Dermis lymphatic vessel endothelial cell (primary cell): ENCODE data around the gene KPNA6. TPM values are rescaled to one million over a fixed set of nuclear protein-coding genes. Genes with fewer than 3 reads are reported as not detected.

Experiments used
- total RNA-seq: library from RNA; depleted of rRNA; stranded (reverse); fragments of >200 nt; gene quantifications from 2 replicates; pipeline ENCODE4 v1.2.1, GENCODE V29; 2014

The KPNA6 gene
- total RNA-seq: 27.4 and 30.3 TPM in 2 replicates

DNA sequence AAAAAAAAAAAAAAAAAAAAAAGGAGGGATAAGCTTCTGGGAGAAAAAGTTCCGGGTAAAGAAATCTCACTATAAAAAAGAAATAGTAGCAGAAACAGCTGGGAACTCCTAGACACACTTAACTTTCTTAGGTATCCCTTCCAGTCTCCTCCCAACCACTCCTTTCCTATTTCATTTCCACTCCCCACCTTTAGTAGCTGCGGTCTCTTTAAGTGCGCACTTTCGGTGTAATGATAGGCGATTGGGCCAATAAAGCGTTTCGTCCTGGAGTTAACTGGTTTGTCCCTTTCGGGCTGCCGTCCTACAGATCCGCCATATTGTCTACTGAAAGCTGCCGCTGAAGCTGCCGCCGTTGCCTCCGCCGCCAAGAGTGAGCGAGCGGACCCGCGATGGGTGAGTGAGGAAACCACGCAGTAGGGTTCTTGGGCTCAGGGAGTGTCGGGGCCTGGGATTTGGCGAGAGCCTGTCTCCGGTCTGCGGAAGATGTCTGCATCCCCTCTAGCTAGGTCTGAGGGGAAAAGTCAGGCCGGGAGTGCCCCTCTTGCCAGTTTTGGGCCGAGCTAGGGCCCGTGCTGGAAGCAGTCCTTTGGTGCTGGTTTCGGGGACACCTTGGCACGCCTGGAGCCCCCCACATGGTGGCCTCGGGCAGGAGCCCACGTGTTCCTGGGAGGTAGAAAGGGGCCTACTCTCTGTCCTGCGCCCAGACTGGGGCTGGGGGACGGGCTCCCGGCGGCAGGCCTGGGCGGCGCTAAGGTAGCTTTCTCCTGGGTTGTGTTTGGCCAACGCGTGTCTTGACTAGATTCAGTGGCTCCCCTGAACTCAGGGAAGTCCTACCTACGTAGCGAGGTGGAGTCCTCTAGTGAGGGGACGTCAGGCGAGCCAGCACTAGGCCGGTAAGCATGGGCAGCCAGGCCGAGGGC lies at the start of gene KPNA6:
Gene KPNA6 (plus strand): TSS at position 315 of the 920 bp plus-strand sequence. CDS start 75 bp downstream, at position 390.

DNA sequence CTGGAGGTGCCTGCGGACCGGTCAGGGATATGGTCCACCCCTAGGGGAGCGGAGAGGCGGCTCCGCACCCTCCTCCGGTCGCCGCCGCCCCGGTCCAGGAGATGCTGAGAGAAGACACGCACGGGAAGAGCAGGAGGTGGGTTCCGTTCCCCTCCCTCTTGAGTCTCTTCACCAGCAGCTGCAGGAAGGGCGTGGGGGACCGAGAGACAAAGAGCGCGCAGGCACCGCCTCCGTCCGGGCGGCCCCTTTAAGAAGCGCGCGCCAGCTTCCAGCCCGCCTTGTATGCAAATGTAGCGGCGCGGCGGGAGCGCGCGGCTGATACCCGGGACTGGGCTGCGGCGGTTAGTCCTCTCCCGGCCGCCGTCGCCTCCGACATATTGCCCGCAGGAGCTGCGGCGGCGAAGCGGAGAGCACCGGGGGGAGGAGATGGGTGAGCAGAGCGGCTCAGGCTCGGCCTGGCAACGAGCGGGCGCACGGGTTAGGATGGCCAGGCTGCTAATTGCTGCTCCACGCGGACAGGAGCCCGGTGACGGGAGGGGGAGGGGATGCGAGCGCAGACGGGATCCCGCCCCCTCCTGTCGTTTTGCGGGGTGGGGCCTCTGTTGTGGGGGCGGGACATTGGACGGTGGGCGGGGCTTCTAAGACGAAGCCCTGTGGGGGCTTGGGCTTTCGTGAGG lies 35.1 kb upstream of the KPNA6 start, which contains the start of gene TMEM39B:
Gene TMEM39B (plus strand): TSS at position 318 of the 677 bp plus-strand sequence. CDS start 109 bp downstream, at position 427.

DNA sequence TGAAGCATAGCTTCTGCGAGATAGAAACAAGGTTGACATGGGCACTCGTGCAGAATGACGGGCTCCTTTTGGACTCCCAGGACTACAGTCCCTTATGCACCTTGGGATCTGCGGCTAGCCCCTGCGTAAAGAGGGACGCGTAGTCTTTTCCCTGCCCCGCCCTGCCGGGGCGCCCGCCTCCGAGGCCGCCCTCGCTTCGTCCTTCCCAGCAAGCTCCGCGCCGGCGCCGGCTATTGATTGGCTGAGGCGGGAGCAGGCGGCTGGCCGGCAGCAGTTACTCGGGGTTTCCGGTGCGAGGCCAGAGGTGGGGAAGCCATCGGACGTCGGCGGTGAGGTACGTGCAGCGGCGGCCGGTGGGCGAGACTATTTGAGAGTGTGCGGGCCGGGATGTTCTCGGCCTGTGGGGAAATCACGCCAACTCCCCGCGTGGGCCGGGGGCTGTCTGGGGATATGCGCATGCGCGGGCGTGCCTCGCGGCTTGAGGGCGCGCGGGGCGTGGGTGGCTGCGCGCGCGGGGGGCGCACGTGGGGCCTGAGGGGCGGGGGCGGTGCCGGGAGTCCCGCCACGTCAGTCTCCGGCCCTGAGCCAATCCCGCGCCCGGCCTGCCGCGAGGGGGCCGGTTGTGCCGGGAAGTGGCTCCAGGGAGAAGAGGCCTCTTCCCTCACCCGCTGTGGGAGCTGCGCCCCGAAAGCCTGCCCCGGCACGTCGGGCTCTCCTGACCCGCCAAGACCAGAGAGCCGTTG lies 71.8 kb downstream of the KPNA6 start, which contains the start of gene TXLNA:
Gene TXLNA (plus strand): TSS at position 233 of the 743 bp plus-strand sequence. CDS start 671 bp downstream, outside the sequence.

DNA sequence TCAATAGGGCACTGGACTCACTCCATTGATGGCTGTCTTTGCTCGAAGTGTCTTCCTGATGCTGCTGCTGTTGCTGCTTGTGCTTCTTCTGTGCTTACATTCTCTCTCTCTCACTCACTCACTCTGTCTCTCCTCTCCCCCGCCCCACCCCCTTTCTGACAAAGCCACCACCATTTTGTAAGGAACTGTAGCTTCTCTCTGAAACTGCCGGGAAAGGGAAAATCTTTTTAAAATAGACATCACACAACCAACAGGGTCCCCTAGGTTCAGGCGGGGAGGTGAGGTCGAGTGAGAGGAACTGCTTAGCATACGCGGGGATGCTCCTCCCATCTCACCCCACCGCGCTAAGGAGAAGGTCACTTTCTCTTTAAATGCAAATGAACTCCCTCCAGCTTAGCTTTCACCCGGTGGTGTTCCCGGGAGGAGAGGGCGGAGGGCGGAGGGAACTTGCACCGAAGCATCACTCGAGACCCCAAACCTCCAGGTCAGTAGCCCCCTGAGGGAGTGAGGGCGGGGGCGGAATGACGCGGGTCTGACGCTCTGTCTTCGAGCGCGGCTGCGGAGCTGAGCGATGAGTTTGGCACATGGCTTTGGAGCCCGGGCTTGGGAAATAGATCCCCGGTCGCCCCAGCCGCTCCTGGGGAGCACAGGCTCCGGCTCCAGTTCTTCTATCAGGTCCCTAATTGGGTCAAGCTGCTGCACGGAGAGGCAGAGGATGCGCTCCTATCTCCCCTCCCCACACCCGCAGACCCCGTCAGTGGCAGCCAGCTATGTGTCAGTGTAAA lies 92.6 kb downstream of the KPNA6 start, which contains the start of gene CCDC28B:
Gene CCDC28B (plus strand): TSS at position 370 of the 785 bp plus-strand sequence. CDS start 1,341 bp downstream, outside the sequence.

DNA sequence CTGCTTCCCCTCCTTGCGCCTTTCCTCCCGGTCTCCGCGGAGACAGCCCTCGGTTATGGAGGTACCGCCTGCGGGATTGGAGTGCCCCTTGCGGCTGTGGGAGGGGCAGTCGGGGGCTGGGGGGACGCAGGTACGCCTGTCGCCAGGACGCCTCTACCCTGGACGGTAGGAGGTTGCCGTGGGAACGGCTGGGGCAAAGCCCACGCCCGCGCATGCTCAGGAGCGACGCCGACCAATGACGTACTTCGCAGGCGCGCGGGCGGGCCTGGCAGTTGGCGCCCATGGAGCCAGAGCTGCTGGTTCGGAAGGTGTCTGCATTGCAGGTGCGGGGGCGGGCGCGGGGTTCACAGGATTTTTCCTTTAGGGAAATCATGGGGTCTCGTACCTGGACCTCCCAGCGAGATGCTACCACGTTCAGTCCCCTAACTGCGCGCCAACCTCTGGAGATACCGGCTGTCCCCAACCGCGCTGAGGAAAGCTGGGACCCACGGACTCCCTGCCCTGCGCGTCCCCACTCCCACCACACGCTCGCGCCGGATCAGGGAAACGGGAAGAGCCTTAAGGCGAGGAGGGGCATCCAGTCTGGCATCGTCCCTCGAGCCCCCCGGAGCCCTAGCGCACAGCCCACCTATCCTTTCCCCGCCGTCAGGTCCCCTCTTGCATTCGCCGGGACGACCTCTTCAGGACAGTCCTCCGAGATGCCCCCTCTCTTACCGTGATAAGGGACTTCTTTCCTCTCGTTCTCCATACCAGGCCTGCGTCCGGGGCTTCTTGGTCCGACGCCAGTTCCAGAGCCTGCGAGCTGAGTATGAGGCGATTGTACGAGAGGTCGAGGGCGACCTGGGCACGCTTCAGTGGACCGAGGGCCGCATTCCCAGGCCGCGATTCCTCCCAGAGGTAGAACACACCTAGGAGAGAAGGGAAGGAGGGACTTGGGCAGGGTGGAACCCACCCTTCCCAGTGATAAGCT lies 97.8 kb downstream of the KPNA6 start, which contains the start of gene IQCC:
Gene IQCC (plus strand): TSS at position 271 of the 970 bp plus-strand sequence. CDS start 11 bp downstream, at position 282.

DNA sequence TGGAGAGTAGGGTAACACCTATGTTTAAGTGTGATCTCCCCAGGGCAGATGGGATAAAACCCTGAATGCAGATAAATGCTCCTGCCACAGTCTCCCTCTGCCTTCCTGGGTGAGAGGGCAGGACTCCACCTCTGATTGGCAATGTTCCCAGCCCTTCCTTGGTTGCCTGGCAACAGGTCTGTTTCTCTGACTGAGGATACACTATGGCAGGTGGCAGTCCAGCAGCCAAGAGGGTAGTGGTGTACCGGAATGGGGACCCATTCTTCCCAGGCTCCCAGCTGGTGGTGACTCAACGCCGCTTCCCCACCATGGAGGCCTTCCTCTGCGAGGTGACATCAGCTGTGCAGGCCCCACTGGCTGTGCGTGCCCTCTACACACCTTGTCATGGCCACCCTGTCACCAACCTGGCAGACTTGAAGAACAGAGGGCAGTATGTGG lies 101.1 kb downstream of the KPNA6 start, which contains the start of gene DCDC2B:
Gene DCDC2B (plus strand): TSS at position 199 of the 438 bp plus-strand sequence. CDS start 5 bp downstream, at position 204.

DNA sequence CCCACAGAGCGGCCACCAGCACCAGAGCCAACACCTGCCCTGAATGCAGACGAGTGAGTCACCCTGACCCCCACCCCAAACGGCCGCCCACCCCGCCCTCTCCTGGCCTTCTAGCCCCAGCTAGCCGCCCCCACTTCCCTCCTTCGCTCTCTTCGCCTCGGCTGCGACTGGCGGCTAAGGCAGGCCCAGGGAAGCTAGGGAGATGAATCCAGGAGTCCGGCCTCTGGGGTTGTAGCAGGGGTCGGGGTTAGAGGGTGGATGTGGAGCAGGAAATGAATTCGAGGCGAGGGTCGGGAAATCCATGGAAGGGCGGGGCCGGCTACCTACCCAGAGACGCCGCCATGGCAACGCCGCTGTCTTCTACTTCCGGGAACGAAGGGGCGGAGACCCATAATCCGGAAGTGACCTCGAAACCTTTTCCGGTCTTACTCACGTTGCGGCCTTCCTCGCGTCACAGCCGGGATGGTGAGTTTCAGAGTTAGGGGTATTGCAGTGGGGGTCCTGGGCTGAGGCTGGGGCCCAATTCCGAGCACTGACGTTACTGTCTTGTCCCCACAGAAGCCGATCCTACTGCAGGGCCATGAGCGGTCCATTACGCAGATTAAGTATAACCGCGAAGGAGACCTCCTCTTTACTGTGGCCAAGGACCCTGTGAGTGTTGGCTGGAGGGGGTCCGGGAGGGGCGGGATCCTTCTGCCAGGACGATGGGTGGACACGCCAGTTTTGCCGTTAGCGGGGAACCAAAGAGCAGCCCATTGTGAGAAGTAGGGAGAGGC lies 114.3 kb downstream of the KPNA6 start, which contains the start of the genes EIF3I and TMEM234:
Gene EIF3I (plus strand): TSS at position 428 of the 776 bp plus-strand sequence. CDS start 35 bp downstream, at position 463.
Gene TMEM234 (minus strand): TSS at position 374 of the 776 bp plus-strand sequence. CDS start 31 bp downstream, at position 343.

Other genes with a start within 250 kb of the KPNA6 start
- gene PTP4A2, start 169.7 kb upstream of the KPNA6 start, total RNA-seq: 274 and 419 TPM in 2 replicates
- 47.8 and 60.2 TPM in 2 replicates for gene KHDRBS1, start 94.2 kb upstream of the KPNA6 start, total RNA-seq
- 9.1 and 10.8 TPM in 2 replicates for gene TMEM39B, start 35.1 kb upstream of the KPNA6 start, total RNA-seq
- 61.2 and 70.6 TPM in 2 replicates for gene TXLNA, start 71.6 kb downstream of the KPNA6 start, total RNA-seq
- 13.4 and 17.2 TPM in 2 replicates for gene CCDC28B, start 92.5 kb downstream of the KPNA6 start, total RNA-seq
- gene IQCC, start 97.6 kb downstream of the KPNA6 start, total RNA-seq: 0.87 and 1.2 TPM in 2 replicates
- gene DCDC2B, start 101.0 kb downstream of the KPNA6 start, total RNA-seq: not detected in 2 replicates
- 10.4 and 11.1 TPM in 2 replicates for gene TMEM234, start 114.3 kb downstream of the KPNA6 start, total RNA-seq
- gene EIF3I, start 114.4 kb downstream of the KPNA6 start, total RNA-seq: 251 and 296 TPM in 2 replicates
- 0.17 and 0.22 TPM in 2 replicates for gene FAM167B, start 139.2 kb downstream of the KPNA6 start, total RNA-seq
- 0.11 and 0.17 TPM in 2 replicates for gene LCK, start 143.2 kb downstream of the KPNA6 start, total RNA-seq
- gene HDAC1, start 184.0 kb downstream of the KPNA6 start, total RNA-seq: 143 and 168 TPM in 2 replicates
- 128 and 185 TPM in 2 replicates for gene MARCKSL1, start 228.2 kb downstream of the KPNA6 start, total RNA-seq